Motor neuron (in vitro differentiated cells): ENCODE data around the gene ERGIC3. TPM values are rescaled to one million over a fixed set of nuclear protein-coding genes. Genes with fewer than 3 reads are reported as not detected.

Experiments used
- ATAC-seq, 8 experiments: fragments of 200-7000 bp; cut with Tn5 transposase; replicated peaks in 6 of 8; 2 replicates each; pipeline ENCODE4 v1.8.0; 2021; ENCODE audit warnings: mild to moderate bottlenecking in 8 of 8, moderate library complexity in 8 of 8
- H3K27ac ChIP-seq, 2 donors: fragments of 250-450 bp; sonication (Bioruptor Pico); 2 replicates each; pipeline ENCODE4 v1.9.0; 2021; ENCODE audit warnings: antibody characterized with exemption in 2 of 2, mild to moderate bottlenecking in 2 of 2, moderate library complexity in 1 of 2
- H3K4me1 ChIP-seq, 2 donors: fragments of 250-450 bp; sonication (Bioruptor Pico); replicated peaks in 1 of 2; 2 replicates each; pipeline ENCODE4 v1.6.1; 2021; ENCODE audit warnings: antibody characterized with exemption in 2 of 2, mild to moderate bottlenecking in 2 of 2, moderate library complexity in 1 of 2
- H3K4me3 ChIP-seq, 5 donors: fragments of 250-450 bp; sonication (Bioruptor Pico); 2 replicates each; pipeline ENCODE4 v1.9.0; 2021; ENCODE audit warnings: antibody characterized with exemption in 5 of 5, mild to moderate bottlenecking in 5 of 5, moderate library complexity in 4 of 5
- WGBS, 10 experiments: fragments of 450-650 bp; shearing (Covaris generic); methylation state at CpG; one replicate each; pipeline ENCODE4 v1.0.0; 2022; 5-methylcytosine and 5-hydroxymethylcytosine counted together
- in situ Hi-C, 9 experiments: fragments of 400-800 bp; cut with MboI; loops; one replicate each; pipeline ENCODE4 v1.15.0; 2021; ENCODE audit warnings: low sequenced_read_pairs in 9 of 9, low pct_unique_long_range_greater_than_20kb in 2 of 9; ENCODE audit not compliant: unreplicated experiment in 9 of 9
- total RNA-seq, 8 experiments: library from RNA; unstranded; fragments of 300-600 nt; gene quantifications; 2 replicates each; pipeline versions ENCODE4 v1.2.3 to v1.2.4, GENCODE V29; 2022

The ERGIC3 gene
- total RNA-seq, 8 experiments from 2014 or later = 148 to 328 (median 266) TPM

DNA sequence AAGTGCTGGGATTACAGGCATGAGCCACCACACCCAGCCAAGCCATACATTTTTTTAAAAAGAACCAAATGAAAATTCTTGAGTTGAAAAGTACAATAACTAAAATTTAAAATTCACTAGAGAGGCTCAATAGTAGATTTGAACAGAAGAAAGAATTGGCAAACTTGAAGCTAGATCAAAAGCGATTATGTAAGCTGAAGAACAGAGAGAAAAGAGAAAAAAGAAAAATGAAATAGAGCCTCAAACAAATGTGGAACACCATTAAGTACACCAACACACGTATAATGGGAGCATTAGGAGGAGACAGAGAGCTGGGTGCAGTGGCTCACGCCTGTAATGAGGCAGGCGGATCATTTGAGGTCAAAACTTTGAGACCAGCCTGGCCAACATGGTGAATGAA, 31.0 kb downstream of the ERGIC3 start:
- no peak for ATAC-seq
- Histone ChIP-seq H3K27ac (no peak overlapping the region), H3K4me3 (no peak overlapping the region), H3K4me1 (no peaks in the 10 kb centered on the region)
- 63 to 98% (median 87%) methylated on average over 2 to 4 of the region's 4 CpGs; no CpG with 5 or more reads in 1 of the 10 experiments for WGBS, 10 experiments
- in situ Hi-C loops = no loop called here

- in situ Hi-C loops = no loop called here
- no peak overlapping the region for H3K4me3 ChIP-seq
- whole genome bisulfite sequencing, 10 experiments = 17 to 83% (median 80%) methylated on average over 1 to 4 of the region's 4 CpGs; no CpG with 5 or more reads in 5 of the 10 experiments
- no peak overlapping the region for H3K27ac ChIP-seq
- no peaks in the 10 kb centered on the region for H3K4me1 ChIP-seq
- no peak for ATAC-seq
Measured at GRCh38 chr20:35575958-35576357, 34.1 kb downstream of the ERGIC3 start.

- in situ Hi-C loops = no loop called here
- ATAC-seq = no peak
- Histone ChIP-seq H3K27ac (no peak overlapping the region), H3K4me3 (no peak overlapping the region), H3K4me1 (no peaks in the 10 kb centered on the region)
- 17 to 83% (median 55%) methylated on average over 1 to 3 of the region's 3 CpGs; no CpG with 5 or more reads in 4 of the 10 experiments for WGBS, 10 experiments
Measured at GRCh38 chr20:35576816-35577215, 34.9 kb downstream of the ERGIC3 start.

GRCh38 chr20:35578469-35578868, 36.6 kb downstream of the ERGIC3 start:
- Histone ChIP-seq H3K4me1 (no peaks in the 10 kb centered on the region), H3K27ac (no peak overlapping the region), H3K4me3 (no peak overlapping the region)
- WGBS, 10 experiments = 20 to 100% (median 94%) methylated on average over 1 to 8 of the region's 8 CpGs; no CpG with 5 or more reads in 5 of the 10 experiments
- no peak for ATAC-seq
- in situ Hi-C loops = no loop called here

- H3K4me1 ChIP-seq = no peaks in the 10 kb centered on the region
- in situ Hi-C loops = no loop called here
- no peak overlapping the region for H3K4me3 ChIP-seq
- 20 to 100% (median 89%) methylated on average over 1 to 5 of the region's 6 CpGs; no CpG with 5 or more reads in 5 of the 10 experiments for WGBS, 10 experiments
- no peak for ATAC-seq
- no peak overlapping the region for H3K27ac ChIP-seq
Measured at GRCh38 chr20:35579196-35579595, 37.3 kb downstream of the ERGIC3 start.

- 40 to 100% (median 100%) methylated on average over 1 to 2 of the region's 7 CpGs; no CpG with 5 or more reads in 3 of the 10 experiments for WGBS, 10 experiments
- H3K4me1 ChIP-seq = no peaks in the 10 kb centered on the region
- in situ Hi-C loops = no loop called here
- no peak for ATAC-seq
- no peak overlapping the region for H3K27ac ChIP-seq
- no peak overlapping the region for H3K4me3 ChIP-seq
Measured at GRCh38 chr20:35582131-35582530, 40.3 kb downstream of the ERGIC3 start.

DNA sequence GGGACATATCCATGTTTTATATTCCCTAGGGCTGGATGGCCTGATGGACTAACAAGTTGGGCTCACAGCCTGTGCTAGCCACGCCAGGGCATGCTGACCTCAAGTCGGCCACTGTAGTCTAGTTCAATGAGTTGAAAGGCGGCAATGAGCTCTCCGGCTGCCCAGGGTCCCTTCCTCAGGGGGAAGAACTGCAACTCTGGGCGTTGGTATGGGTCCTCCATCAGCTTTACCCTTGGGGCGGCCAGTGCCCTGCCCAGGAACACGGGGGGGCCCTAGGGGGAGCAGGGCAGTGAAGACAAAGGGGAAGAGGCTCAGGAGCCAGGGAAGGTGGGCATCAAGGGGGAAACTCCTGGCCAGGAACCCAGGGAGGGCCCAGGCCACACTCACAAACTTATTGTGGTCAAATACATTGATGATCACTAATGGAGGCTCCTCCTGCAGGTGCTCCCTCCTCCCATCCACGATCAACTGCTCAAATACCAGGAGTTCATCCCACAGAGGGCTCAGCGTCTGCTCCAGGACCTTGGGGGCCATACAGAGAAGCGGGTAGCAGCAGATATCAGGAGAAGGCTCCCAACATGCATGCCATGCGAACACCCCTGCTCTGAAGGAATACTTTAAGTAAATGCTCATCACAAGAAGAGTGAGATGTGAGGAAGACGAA, 41.0 kb downstream of the ERGIC3 start:
- no peak for ATAC-seq
- H3K4me3 ChIP-seq = no peak overlapping the region
- WGBS, 10 experiments = 35 to 94% (median 77%) methylated on average over 2 to 5 of the region's 12 CpGs; no CpG with 5 or more reads in 6 of the 10 experiments

DNA sequence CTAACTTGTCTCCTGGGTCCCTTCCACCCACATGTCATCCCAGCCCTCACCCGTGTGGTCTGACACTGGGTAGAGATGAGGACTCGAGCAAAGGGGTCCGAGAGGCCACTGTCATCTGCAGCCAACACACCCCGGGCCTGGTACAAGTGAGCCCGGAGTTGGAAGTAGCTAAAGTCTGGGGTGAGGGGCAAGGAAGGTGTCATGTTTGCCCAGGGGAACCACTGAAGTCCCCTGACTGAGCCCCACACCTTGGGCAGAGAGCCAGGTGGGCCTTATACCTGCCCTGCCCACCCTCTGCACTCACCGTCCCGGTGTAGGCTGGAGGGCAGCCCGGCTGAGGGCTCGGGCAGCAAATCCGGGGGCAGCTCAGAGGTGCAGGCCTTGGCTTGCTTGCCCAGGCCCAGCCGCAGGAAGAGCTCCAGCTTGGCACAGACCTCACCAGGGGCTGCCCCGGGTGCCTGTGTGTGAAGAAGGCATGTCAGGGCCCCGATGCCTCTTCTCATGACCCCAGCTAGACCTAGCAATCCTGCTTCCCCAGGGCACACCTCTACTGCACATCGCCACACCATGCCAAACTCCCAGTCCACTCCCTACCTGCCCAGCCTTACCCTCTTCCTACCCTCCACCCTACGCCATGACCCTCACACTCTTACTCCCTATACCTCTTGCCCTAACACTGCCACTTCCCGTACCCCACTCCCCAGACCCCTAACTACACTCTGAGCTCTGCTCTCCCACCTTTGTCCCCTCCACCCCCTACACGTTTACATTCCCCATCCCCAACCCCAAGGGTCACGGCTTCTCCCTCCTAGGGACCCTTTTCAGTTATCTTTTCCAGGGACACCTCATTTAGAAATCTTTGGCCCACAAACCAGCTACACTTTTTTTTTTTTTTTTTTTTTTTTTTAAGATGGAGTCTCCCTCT, 42.0 kb downstream of the ERGIC3 start:
- Histone ChIP-seq H3K27ac (no peak overlapping the region), H3K4me1 (no peaks in the 10 kb centered on the region), H3K4me3 (no peak overlapping the region)
- in situ Hi-C loops = no loop called here
- ATAC-seq = no peak
- WGBS, 10 experiments = 80 to 100% (median 100%) methylated on average over 1 to 3 of the region's 18 CpGs; no CpG with 5 or more reads in 7 of the 10 experiments

More for the DNA sequence above, 41.0 kb downstream of the ERGIC3 start:
- in situ Hi-C loops = no loop called here
- no peak overlapping the region for H3K27ac ChIP-seq
- H3K4me1 ChIP-seq = no peaks in the 10 kb centered on the region

DNA sequence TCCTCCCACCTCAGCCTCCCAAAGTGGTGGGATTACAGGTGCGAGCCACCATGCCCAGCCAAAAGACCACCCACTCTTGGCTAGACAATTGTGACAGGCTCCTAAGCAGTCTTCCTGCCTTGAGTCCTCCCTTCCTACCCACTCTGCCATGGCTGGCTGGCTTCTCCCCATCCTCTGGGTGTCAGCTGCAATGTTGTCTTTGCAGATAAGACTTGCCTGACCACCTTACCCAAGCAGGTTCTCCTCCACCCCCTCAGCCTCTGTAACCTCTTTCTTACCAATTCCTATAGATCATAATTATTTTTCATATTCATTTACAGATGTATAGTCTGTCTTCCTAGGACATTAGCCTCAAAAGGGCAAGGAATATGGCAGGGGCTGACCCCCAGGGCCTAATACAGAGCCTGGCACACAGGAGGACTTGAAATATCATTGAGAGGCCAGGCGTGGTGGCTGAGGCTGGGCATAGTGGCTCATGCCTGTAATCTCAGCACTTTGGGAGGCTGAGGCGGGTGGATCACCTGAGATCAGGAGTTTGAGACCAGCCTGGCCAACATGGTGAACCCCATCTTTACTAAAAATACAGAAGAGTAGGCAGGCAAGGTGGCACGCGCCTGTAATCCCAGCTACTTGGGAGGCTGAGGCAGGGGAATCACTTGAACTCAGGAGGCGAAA, 45.0 kb downstream of the ERGIC3 start:
- no peak overlapping the region for H3K4me3 ChIP-seq
- H3K27ac ChIP-seq = no peak overlapping the region
- in situ Hi-C loops = no loop called here
- ATAC-seq = no peak
- WGBS, 10 experiments = 40 to 100% (median 90%) methylated on average over 1 to 5 of the region's 6 CpGs; no CpG with 5 or more reads in 3 of the 10 experiments
- H3K4me1 ChIP-seq = no peaks in the 10 kb centered on the region

DNA sequence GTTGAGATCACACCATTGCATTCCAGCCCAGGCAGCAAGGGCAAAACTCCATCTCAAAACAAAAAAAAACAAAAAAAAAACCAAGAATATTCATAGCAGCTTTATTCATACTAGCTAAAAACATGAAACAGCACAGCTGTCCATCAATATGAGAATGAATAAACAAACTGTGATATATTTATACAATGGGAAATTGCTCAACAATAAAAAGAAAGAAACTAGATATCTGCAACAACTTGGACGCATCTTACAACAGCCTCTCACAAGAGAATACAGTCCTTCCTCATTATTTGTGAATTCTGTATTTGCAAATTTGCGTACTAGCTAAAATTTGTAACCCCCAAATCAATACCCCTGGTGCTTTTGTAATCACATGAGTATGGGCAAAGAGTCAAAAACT, 45.6 kb downstream of the ERGIC3 start:
- in situ Hi-C loops = no loop called here
- ATAC-seq = no peak
- Histone ChIP-seq H3K4me1 (no peaks in the 10 kb centered on the region), H3K27ac (no peak overlapping the region), H3K4me3 (no peak overlapping the region)
- 13 to 100% (median 90%) methylated on average over 1 to 2 of the region's 2 CpGs; no CpG with 5 or more reads in 3 of the 10 experiments for WGBS, 10 experiments

- in situ Hi-C loops = no loop called here
- H3K27ac ChIP-seq = no peak overlapping the region
- 74 to 100% (median 94%) methylated on average over 3 to 13 of the region's 14 CpGs; no CpG with 5 or more reads in 1 of the 10 experiments for WGBS, 10 experiments
- no peak for ATAC-seq
- H3K4me1 ChIP-seq = no peaks in the 10 kb centered on the region
- no peak overlapping the region for H3K4me3 ChIP-seq
Measured at GRCh38 chr20:35588397-35588796, 46.5 kb downstream of the ERGIC3 start.

- in situ Hi-C loops = no loop called here
- no peak overlapping the region for H3K4me3 ChIP-seq
- WGBS, 10 experiments = 0 to 71% (median 33%) methylated on average over 1 to 2 of the region's 2 CpGs; no CpG with 5 or more reads in 1 of the 10 experiments
- H3K4me1 ChIP-seq = no peaks in the 10 kb centered on the region
- ATAC-seq = no peak
- H3K27ac ChIP-seq = no peak overlapping the region
Measured at GRCh38 chr20:35592339-35592974, 50.6 kb downstream of the ERGIC3 start.
